Body of pancreas (tissue), 4 donors: ENCODE results near the gene ZBTB20.

Source experiments
- CTCF ChIP-seq, 7 experiments: fragments of 450-650 bp in 4 of 7; fragments of 200-600 bp in 3 of 7; sonication (generic) in 3 of 7; IDR thresholded peaks; one replicate each; pipeline ENCODE4 v1.5.1; 2016 to 2019; ENCODE audit warnings: antibody characterized with exemption in 7 of 7
- POLR2A ChIP-seq, 3 donors: fragments of 450-650 bp; IDR thresholded peaks; one replicate each; pipeline ENCODE4 v1.6.1; 2016; ENCODE audit warnings: antibody characterized with exemption in 3 of 3, mild to moderate bottlenecking in 2 of 3

- TF ChIP-seq POLR2A (IDR thresholded peaks at IDR 0.05), result peak in 1 of 3 donors; percentile 67
- TF ChIP-seq CTCF (IDR thresholded peaks at IDR 0.05), result no peak
Measured at GRCh38 chr3:115146032-115146417, 1.1 kb downstream of the ZBTB20 start.
